NCI-H2196 (cell line): ENCODE results near the gene ABHD11.
"Not testable (repeated sequence)": the region's sequence is repeated elsewhere in the genome, so short reads cannot be mapped to it uniquely, and the experiment has no call there.

Experiments used
- DNase-seq: peaks from one replicate; lab custom pipeline; 2025; ENCODE audit not compliant: unreplicated experiment; lab: John Stamatoyannopoulos, UW

Gene ABHD11, protein sequence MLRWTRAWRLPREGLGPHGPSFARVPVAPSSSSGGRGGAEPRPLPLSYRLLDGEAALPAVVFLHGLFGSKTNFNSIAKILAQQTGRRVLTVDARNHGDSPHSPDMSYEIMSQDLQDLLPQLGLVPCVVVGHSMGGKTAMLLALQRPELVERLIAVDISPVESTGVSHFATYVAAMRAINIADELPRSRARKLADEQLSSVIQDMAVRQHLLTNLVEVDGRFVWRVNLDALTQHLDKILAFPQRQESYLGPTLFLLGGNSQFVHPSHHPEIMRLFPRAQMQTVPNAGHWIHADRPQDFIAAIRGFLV

GRCh38 chr7:73738612-73739386 lies at the start of gene ABHD11:
Gene ABHD11 (minus strand): TSS chr7:73738802. CDS start chr7:73738770, 32 bp downstream.
- DNase-seq, result peak; percentile 98

- not testable (repeated sequence) for DNase-seq
These were observed 49.1 kb upstream of the ABHD11 start for GRCh38 chr7:73787786-73788048.

- no peak for DNase-seq
These were observed 48.0 kb upstream of the ABHD11 start for GRCh38 chr7:73786588-73786987.

- no peak for DNase-seq
These were observed 40.9 kb upstream of the ABHD11 start for GRCh38 chr7:73779517-73779916.

DNA sequence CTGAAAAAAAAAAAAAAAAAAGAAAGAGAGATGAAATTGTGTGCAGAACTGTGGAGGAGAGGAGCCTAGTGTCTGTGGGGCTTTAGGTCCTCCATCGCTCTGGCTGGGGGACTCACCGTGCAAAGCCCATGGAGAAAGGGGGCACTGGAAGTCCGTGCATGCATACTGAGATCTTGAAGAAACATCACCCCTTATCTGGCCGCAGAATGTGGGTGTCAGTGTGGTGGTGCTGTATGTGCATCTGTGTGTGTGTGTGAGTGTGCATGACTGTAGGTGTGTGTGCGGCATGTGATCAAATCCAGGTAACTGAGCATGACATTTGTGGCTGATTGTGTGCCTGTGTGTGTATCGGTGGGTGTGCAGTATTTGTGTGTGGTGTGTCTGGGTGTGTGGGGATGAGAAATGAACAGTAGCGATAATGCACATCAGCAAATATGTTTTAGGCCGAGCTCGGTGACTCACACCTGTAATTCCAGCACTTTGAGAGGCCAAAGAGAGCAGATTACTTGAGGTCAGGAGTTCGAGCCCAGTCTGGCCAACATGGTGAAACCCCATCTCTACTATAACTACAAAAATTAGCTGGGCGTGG lies 40.3 kb upstream of the ABHD11 start:
- DNase-seq, result no peak

- no peak for DNase-seq
These were observed 36.3 kb upstream of the ABHD11 start for GRCh38 chr7:73774923-73775322.

DNA sequence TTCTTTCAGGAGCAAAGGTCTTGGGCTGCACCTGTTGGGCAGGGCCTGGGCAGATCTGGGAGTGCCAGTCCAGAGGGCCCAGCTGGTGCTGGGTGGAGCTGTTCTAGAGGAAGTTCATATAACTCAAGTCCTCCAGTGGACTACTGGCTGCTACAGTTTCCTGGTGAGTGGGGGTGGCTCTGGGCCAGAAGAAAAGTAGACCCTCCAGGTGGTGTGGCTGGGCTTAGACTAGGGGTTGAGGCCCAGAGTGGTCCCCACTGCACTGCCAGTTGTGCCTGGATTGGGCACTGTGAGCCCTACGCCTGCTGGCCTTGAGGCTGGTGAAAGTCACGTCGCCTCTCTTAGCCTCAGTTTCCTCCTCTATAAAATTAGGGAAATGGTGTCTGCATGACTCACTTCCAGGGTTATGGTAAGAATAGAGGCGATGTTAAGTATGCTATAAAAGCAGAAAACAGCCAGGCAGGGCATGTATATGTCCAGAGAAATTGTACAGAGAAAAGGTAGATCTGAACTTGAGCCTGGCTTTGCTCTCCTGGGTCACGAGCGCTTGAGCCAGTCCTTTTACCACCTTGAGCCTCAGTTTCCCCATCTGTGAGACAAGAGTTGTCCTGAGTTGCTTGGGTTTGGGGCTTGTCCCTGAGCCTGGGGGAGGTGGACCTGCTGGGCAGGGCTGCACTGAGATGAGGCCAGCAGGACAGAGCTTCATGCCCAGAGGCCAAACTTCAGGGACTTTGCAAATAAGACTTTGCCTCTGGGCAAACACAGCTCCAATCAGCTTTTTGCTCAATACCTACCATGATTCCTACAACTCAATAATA lies 35.3 kb upstream of the ABHD11 start:
- peak; percentile 26 for DNase-seq

DNA sequence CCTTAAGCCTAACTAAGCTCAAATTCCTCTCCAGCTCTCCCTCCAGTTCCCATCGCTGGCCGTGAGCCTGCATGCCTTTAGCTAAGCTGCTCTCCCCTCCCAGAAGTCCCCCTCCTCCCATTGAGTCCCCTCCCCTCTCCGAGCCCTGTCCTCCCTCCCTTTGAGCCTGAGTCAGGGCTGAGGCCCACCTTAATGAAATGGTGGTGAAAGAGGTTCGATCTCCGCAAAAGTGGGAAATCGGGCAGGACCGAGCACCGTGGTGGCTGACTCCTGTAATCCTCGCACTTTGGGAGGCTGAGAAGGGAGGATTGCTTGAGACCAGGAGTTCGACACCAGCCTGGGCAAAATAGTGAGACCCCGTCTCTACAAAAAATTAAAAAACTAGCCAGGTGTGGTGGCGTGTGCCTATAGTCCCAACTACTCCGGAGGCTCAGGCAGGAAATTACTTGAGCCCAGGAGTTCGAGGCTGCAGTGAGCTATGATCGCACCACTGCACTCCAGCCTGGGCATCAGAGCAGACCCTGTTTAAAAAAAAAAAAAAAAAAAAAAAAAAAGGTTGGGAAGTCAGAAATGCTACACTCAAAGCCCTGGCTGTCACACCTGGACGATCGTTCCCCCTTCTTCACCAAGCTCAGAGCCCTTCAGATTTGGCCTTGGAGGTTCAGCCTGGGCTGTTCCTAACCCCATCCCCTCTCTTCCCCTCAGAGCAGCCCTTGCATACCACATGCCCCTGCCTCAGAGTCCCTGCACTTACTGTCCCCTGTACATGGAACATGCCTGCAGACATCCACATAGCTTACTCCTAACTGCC lies 32.5 kb upstream of the ABHD11 start:
- no peak for DNase-seq

DNA sequence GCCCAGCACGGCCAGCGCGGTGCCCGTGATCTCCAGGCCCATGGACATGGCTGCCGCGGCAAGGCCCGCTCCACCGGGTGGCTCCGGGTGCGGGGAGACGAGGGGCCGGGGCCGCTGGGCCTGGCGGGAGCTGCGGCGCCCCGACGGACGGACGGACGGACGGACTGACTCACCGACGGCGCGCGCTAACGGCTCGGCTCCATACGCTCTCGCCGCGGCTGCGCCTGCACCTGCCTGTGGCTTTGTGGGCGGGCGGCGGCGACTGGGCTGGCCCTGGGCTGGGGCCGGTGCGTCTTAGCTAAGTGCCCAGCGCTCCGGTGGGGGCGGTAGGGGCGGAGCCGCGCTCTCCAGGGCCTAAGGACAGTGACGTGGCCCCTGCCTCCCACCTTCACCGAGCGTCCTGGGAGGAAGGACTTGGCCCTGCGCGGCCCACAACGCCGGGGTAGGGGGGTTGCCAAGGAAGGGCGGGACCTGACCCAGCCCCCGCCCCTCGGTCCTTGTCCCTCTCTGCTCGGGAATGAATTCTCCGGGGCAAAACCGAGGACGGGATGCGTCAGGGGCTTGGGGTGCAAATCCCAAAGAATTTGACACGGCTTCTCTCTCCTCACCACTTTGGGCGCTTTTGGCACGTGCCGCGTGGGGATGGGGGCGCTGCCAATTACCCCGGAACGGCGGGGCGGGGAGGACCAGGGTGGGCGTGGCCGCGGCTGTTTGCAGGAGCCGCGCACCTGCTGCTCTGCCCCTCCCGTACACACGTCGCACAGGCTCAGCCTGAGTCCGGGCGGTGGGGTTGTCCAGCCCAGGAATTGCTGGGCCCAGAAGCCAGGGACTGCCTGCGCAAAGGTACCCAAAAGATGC lies 31.6 kb upstream of the ABHD11 start, which contains the start of gene CLDN3:
TSS of gene CLDN3 (minus strand) at position 269 of the 858 bp plus-strand sequence. CDS start at position 48, 221 bp downstream.
- DNase-seq, result peak; percentile 98

- DNase-seq, result no peak
These were observed 30.9 kb upstream of the ABHD11 start for GRCh38 chr7:73769481-73770001.

DNA sequence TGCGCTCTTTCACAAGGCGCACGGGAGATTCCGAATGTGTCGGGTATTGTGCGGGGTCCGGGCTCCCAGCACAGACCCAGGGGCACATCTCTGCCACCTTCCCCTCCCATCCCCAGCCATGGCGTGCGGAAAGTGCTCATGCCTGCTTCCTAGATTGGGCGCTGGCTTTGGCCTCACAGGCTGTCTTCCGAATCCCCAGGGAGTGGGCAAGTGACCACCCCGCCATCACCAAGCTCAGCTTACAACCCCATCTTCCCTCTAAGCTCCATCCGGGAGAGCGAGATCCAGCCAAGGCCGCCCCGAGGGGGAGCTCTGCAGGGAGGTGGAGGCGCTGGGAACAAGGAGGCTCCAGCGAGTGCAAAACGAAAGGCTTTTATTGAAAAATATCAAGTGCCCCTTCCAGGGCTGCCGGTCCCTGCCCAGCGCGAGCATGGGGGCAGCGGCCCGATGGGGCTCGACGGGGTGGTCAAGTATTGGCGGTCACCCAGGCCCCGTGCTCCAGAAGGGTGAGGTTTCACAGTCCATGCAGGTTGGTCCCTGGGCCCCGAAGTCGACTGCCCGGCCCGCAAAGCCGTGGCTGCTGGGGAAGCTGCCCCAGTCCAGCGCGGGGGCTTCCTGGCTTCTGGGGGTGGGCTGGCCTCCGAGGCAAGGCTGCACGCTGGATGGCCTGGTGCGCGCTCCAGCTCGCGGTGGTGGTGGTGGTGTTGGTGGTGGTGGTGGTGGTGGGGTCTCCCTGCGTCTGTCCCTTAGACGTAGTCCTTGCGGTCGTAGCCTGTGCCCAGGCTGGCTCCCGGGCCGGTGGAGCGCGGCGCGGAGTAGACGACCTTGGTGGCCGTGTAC lies 30.3 kb upstream of the ABHD11 start:
- no peak for DNase-seq

- DNase-seq, result no peak
These were observed 28.1 kb upstream of the ABHD11 start for GRCh38 chr7:73766556-73767229.

DNA sequence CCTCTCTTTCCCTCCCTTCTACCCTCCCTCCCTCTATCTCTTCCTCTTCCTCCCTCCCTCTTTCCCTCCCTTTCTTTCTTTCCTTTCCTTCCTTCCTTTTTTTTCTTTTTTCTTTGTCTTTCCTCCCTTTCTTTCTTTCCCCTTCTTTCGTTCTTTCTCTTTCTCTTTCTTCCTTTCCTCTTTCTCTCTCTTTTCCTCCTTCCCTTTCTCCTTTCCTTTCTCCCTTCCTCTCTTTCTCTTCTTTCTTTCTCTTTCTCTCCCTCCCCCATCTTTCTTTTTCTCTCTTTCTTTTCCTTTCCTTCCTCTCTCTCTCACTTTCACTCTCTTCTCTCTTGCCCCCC lies 24.0 kb upstream of the ABHD11 start:
- no peak for DNase-seq

GRCh38 chr7:73761854-73762658 lies 23.5 kb upstream of the ABHD11 start:
- no peak for DNase-seq

DNA sequence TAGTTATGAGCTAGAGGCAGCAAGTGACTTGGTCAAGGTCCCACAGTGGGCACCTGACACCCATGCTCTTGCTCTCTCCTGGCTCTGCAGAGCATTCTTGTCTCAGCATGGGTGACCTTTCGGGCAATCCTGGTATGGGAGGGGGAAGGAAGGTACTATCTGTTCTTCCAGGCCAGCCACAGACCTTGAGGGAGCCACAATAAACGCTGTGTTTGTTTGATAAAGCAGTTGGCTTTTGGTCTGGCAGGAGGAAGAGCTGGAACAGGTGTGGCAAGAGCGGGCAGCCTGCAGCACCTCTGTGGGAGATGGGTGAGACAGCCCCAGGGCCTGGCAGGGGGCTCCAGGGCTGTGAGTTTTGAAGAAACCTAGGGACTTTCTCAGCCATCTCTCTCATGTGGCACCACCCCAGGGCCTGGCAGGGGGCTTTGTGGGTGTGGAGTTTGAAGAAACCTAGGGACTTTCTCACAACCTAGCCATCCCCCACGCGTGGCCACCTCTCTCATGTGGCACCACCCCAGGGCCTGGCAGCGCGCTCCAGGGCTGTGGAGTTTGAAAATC lies 20.1 kb upstream of the ABHD11 start:
- DNase-seq, result peak; percentile 63

DNA sequence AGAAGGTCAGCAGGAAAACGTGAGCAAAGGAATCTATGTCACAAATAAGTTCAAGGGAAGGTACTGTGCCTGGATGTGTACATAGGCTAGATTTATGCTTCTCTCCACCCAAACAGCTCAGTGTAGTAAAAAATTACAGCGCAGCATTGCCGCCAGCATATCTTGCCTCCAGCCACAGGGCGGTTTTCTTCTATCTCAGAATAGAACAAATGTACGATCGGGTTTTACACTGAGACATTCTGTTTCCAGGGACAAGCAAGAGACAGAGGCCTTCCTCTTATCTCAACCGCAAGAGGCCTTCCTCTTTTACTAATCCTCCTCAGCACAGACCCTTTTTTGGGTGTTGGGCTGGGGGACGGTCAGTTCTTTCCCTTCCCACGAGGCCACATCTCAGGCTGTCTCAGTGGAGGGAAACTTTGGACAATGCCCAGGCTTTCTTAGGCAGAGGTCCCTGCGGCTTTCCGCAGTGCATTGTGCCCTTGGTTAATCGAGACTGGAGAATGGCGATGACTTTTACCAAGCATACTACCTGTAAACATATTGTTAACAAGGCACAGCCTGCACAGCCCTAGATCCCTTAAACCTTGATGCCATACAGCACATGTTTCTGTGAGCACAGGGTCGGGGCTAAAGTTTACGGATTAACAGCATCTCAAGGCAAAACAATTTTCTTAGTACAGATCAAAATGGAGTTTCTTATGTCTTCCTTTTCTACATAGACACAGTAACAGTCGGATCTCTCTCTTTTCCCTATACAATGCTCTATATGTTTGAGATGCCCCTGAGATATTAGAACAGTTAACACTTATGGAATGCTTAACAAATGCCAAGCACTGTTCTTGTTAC lies 11.6 kb upstream of the ABHD11 start:
- DNase-seq, result no peak
